Upper lobe of left lung (tissue), 4 donors: ENCODE results near the gene PCSK5.

Experiments used
- POLR2A ChIP-seq, 4 donors: fragments of 450-650 bp; IDR thresholded peaks; one replicate each; pipeline ENCODE4 v1.5.1; 2016 to 2017; ENCODE audit warnings: antibody characterized with exemption in 4 of 4, mild to moderate bottlenecking in 2 of 4
- POLR2AphosphoS5 ChIP-seq, 2 donors: sonication (generic); formaldehyde crosslinking; IDR thresholded peaks; one replicate each; pipeline ENCODE4 v1.5.1; 2017; ENCODE audit warnings: antibody characterized with exemption in 2 of 2
- TF ChIP-seq, protein P1 (sequence below), 6 experiments: fragments of 450-650 bp in 4 of 6; fragments of 200-600 bp in 2 of 6; sonication (generic) in 2 of 6; IDR thresholded peaks; one replicate each; pipeline ENCODE4 v1.5.1; 2016 to 2019; ENCODE audit warnings: antibody characterized with exemption in 6 of 6

DNA sequence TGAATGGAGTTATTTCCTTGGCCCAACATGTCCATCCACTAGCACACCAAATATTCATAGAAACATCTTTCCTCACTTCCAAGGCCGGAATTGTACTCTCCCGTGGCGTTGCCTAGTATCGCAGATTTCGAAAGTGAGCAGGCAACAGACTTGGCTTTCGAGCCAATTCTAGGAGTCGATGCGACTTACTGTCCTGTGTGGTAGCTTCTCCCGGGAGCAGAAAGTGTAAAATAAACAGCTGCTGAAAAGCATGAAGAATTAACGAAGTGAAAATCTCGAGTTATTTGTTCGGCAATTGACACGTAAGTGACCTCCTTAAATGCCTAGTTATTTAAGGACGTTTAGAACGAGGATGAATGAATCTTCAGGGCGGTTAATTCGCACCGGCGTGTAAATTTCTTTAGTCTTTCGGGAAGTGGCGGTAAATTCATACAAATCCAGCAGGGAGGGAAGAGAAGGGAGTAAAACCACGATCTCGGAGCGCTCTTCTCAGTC lies 449 bp upstream of the PCSK5 start:
- TF ChIP-seq, protein P1, sequence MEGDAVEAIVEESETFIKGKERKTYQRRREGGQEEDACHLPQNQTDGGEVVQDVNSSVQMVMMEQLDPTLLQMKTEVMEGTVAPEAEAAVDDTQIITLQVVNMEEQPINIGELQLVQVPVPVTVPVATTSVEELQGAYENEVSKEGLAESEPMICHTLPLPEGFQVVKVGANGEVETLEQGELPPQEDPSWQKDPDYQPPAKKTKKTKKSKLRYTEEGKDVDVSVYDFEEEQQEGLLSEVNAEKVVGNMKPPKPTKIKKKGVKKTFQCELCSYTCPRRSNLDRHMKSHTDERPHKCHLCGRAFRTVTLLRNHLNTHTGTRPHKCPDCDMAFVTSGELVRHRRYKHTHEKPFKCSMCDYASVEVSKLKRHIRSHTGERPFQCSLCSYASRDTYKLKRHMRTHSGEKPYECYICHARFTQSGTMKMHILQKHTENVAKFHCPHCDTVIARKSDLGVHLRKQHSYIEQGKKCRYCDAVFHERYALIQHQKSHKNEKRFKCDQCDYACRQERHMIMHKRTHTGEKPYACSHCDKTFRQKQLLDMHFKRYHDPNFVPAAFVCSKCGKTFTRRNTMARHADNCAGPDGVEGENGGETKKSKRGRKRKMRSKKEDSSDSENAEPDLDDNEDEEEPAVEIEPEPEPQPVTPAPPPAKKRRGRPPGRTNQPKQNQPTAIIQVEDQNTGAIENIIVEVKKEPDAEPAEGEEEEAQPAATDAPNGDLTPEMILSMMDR (IDR thresholded peaks at IDR 0.05) = no peak
- TF ChIP-seq POLR2A (IDR thresholded peaks at IDR 0.05) (no peak), POLR2AphosphoS5 (IDR thresholded peaks at IDR 0.05) (no peak)
